Measurements from ENCODE around the gene C6orf89.

Gene C6orf89, protein sequence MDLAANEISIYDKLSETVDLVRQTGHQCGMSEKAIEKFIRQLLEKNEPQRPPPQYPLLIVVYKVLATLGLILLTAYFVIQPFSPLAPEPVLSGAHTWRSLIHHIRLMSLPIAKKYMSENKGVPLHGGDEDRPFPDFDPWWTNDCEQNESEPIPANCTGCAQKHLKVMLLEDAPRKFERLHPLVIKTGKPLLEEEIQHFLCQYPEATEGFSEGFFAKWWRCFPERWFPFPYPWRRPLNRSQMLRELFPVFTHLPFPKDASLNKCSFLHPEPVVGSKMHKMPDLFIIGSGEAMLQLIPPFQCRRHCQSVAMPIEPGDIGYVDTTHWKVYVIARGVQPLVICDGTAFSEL

GRCh38 chr6:36885461-36886401 lies at the start of gene C6orf89:
TSS of gene C6orf89 (plus strand) at chr6:36885952. CDS start at chr6:36899445, 13,493 bp downstream.
- peaks cover 6% of the 10 kb centered on the region for H3K36me3 ChIP-seq (ENCODE audit: control insufficient read depth, insufficient read depth, low read length, severe bottlenecking)
- H3K4me3 ChIP-seq (ENCODE audit: low read length): peak within 1 kb of the TSS; percentile 99
- peak; percentile 99 for DNase-seq (ENCODE audit: low read depth)
- H3K27me3 ChIP-seq (replicated peaks; ENCODE audit: control insufficient read depth, insufficient read depth, low read length): no peaks in the 10 kb centered on the region
- peaks cover 12% of the 10 kb centered on the region for H3K4me1 ChIP-seq (ENCODE audit: control insufficient read depth, insufficient read depth, low read length)
- peak within 1 kb of the TSS; percentile 97 for H3K9ac ChIP-seq (ENCODE audit: low read length)
- no peaks in the 10 kb centered on the region for H3K9me3 ChIP-seq (ENCODE audit: control insufficient read depth, low read length)

DNA sequence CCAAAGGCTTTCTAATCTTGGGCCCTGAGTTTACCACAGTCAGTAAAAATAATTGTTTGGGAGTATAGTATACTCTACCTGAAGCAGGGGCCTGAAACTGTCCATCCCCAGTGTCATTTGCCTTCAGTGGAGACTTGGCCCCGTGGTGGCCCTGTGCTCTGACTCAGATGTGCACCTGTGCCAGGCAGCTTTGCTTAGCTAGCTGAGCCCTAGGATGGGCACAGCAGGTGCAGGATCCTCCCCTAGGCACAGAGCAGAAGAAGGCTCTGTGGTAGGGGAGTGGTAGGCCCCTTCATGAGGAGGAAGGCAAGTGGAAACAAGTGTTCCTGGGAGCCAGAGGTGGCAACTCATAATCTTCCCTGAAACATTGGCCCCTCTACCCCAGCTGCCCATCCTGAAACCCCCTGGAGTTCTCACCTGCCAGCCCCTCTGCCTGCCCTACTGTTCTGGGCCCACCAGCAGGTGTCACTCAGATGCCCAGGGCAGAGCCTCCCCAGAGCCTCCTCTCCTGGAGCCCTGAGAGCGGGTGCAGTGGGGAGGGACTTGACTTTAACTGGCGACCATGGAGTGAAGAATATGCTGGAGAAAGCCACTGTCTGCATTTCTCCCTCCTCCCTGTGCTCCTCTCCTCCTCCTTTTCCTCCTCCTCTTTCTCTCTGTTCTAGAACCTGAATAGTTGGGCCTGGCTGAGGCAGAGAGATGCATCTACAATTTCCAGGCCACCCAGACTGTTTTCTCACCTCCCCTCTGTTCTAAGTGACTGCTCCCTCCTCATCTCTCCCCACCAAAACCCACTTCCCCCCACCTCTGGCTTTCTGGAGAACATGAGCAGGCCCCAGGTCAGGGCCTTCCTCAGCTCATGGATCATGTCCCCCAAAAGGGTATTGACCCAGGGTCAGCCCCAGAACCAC lies 49.4 kb upstream of the C6orf89 start:
- Histone ChIP-seq H3K27me3 (replicated peaks; ENCODE audit: control insufficient read depth, insufficient read depth, low read length) (peaks cover 17% of the 10 kb centered on the region), H3K36me3 (ENCODE audit: control insufficient read depth, insufficient read depth, low read length, severe bottlenecking) (no peaks in the 10 kb centered on the region), H3K4me3 (ENCODE audit: low read length) (no peak overlapping the region), H3K9me3 (ENCODE audit: control insufficient read depth, low read length) (no peaks in the 10 kb centered on the region), H3K4me1 (ENCODE audit: control insufficient read depth, insufficient read depth, low read length) (peaks cover 12% of the 10 kb centered on the region), H3K9ac (ENCODE audit: low read length) (no peak overlapping the region)
- no peak for DNase-seq (ENCODE audit: low read depth)

GRCh38 chr6:36837022-36837339 lies 48.8 kb upstream of the C6orf89 start:
- DNase-seq (ENCODE audit: low read depth): no peak
- Histone ChIP-seq H3K4me1 (ENCODE audit: control insufficient read depth, insufficient read depth, low read length) (peaks cover 12% of the 10 kb centered on the region), H3K9me3 (ENCODE audit: control insufficient read depth, low read length) (no peaks in the 10 kb centered on the region), H3K27me3 (replicated peaks; ENCODE audit: control insufficient read depth, insufficient read depth, low read length) (peaks cover 17% of the 10 kb centered on the region), H3K4me3 (ENCODE audit: low read length) (no peak overlapping the region), H3K36me3 (ENCODE audit: control insufficient read depth, insufficient read depth, low read length, severe bottlenecking) (no peaks in the 10 kb centered on the region), H3K9ac (ENCODE audit: low read length) (no peak overlapping the region)

DNA sequence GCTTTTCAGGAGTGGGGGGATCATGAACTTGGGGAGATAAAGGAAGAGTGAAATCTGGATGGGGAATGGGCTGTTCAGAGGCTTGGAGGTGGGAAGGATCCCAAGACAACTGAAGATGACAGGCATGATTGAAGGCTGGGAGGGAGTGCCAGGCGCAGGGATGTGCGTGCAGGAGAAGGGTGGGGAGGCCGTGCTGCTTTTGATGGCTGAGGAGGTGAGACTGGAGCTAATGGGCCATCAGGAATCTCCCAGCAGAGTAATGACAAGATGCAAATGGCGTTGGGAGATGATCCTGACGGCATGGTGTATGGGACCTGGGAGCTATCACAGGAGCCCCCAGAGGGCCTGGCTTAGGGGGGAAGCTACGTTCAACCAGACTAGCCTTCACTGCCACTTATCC lies 48.1 kb upstream of the C6orf89 start:
- H3K9ac ChIP-seq (ENCODE audit: low read length): no peak overlapping the region
- peaks cover 12% of the 10 kb centered on the region for H3K4me1 ChIP-seq (ENCODE audit: control insufficient read depth, insufficient read depth, low read length)
- peaks cover 17% of the 10 kb centered on the region for H3K27me3 ChIP-seq (replicated peaks; ENCODE audit: control insufficient read depth, insufficient read depth, low read length)
- no peak for DNase-seq (ENCODE audit: low read depth)
- no peak overlapping the region for H3K4me3 ChIP-seq (ENCODE audit: low read length)
- H3K36me3 ChIP-seq (ENCODE audit: control insufficient read depth, insufficient read depth, low read length, severe bottlenecking): no peaks in the 10 kb centered on the region
- no peaks in the 10 kb centered on the region for H3K9me3 ChIP-seq (ENCODE audit: control insufficient read depth, low read length)

DNA sequence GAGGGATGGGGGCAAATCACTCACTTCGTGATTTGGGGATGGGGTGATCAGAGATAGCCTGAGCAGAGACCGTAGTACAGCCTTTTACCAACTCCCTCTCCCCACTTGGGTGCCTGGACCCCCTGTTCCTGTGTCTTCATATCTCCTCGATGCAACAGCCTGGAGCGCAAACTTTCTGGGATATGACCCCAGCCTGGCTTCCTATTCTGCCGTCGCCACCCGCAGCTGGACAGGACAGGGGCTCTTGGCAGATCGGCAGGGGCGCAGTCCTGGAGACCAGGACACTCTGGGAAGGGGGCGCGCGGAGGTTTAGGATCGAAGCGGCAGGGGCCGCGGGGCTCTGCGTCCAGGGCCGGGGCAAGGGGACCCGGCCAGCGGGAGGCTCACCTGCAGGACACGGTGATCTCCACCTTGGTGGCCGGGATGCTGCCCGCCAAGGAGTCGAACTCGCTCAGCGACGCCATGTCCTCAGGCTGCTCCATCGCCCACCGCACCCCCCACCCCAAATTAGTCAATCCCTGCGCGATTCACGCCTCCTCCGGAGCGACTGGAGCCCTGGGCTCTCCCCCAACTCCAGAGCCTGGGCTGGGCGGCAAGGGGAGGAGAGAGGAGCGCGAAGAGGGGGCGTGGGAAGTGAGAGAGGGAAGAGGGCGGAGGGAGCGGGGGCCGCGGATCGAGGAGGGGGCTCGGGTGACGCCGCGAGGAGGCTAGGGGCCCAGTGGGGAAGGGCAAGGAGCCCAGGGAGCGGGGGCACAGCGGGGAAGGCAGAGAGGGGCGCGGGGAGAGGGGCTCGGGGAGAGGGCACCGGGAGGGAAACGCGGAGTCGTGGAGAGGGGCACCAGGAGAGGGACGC lies 46.6 kb upstream of the C6orf89 start, which contains the start of gene CPNE5:
Gene CPNE5 (minus strand): TSS at position 549 of the 853 bp plus-strand sequence. CDS start 67 bp downstream, at position 482.
- Histone ChIP-seq H3K4me1 (ENCODE audit: control insufficient read depth, insufficient read depth, low read length) (peaks cover 12% of the 10 kb centered on the region), H3K4me3 (ENCODE audit: low read length) (peak within 1 kb of the TSS; percentile 59), H3K9ac (ENCODE audit: low read length) (no peak within 1 kb of the TSS), H3K27me3 (replicated peaks; ENCODE audit: control insufficient read depth, insufficient read depth, low read length) (peaks cover 11% of the 10 kb centered on the region), H3K36me3 (ENCODE audit: control insufficient read depth, insufficient read depth, low read length, severe bottlenecking) (no peaks in the 10 kb centered on the region), H3K9me3 (ENCODE audit: control insufficient read depth, low read length) (no peaks in the 10 kb centered on the region)
- DNase-seq (ENCODE audit: low read depth): peak; percentile 38

GRCh38 chr6:36839749-36840431 lies 45.9 kb upstream of the C6orf89 start:
- Histone ChIP-seq H3K4me3 (ENCODE audit: low read length) (peak overlapping the region; percentile 59), H3K9ac (ENCODE audit: low read length) (no peak overlapping the region), H3K9me3 (ENCODE audit: control insufficient read depth, low read length) (no peaks in the 10 kb centered on the region), H3K36me3 (ENCODE audit: control insufficient read depth, insufficient read depth, low read length, severe bottlenecking) (no peaks in the 10 kb centered on the region), H3K4me1 (ENCODE audit: control insufficient read depth, insufficient read depth, low read length) (peaks cover 12% of the 10 kb centered on the region), H3K27me3 (replicated peaks; ENCODE audit: control insufficient read depth, insufficient read depth, low read length) (peaks cover 18% of the 10 kb centered on the region)
- peak; percentile 68 for DNase-seq (ENCODE audit: low read depth)

DNA sequence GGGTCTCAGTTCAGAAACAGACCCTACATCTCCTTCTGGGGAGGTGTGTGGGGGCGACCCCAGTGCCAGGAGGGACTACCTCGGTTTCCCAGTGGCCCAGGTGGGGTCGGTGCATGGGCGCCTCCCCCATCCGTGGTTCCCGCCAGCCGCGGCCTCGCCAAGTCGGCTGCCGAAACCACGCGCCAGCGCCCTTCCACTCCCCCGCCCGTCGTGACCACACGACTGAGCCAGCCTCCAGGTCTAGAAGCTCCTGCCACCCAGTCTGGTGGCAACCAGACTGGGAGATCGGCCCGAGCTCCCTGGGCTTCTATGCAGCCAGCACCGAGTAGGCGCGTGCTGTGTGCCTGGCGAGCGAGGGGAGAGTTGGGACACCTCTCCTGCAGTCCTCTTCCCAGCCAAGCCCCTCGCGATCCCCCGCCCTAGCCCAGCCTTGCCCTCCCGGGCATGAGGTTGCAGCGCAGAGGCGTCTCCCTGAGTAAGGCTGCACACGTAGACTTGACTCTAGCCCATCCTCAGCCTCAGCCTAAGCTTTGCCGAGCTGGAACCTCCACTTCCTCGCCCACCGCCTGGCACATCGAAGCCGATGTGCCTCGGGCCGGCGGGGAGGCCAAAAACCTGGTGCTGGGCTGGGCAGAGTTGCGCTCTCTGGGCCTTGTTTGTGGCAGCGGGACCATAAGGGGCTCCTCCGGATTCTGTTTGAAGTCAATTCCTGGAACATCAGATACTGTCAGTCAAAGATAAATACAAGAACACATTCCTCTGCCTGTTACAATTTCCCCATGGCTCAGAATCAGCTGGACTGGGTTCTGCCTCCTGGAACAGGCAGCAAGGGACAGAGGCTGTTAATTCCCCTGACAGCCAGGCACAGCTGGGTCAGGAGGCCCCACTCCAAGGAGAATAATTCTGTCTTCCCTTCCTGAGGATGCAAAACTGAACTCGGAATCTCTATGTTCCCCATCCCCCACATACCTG lies 45.0 kb upstream of the C6orf89 start:
- H3K4me1 ChIP-seq (ENCODE audit: control insufficient read depth, insufficient read depth, low read length): peaks cover 12% of the 10 kb centered on the region
- no peak for DNase-seq (ENCODE audit: low read depth)
- H3K27me3 ChIP-seq (replicated peaks; ENCODE audit: control insufficient read depth, insufficient read depth, low read length): peaks cover 25% of the 10 kb centered on the region
- no peak overlapping the region for H3K9ac ChIP-seq (ENCODE audit: low read length)
- H3K36me3 ChIP-seq (ENCODE audit: control insufficient read depth, insufficient read depth, low read length, severe bottlenecking): no peaks in the 10 kb centered on the region
- no peaks in the 10 kb centered on the region for H3K9me3 ChIP-seq (ENCODE audit: control insufficient read depth, low read length)
- H3K4me3 ChIP-seq (ENCODE audit: low read length): peak overlapping the region; percentile 59

DNA sequence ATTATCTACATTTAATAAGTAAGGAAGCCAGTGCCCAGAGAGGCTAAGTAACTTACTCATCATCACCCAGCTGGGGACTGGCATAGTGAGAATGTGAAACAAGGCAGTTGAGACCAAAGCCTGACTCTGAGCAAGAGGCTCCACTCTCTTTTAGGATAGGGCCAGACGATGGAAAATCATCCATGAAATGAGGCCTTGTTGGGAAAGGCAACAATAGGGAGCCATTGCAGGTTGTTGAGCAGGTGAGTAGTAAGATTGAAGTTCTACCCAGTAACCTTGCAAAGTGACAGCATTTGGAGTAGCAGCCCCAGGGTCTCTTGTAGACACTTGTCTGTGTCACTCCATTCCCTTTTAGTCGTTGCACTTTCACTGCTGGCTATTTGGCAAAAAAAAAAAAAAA lies 44.0 kb upstream of the C6orf89 start:
- Histone ChIP-seq H3K27me3 (replicated peaks; ENCODE audit: control insufficient read depth, insufficient read depth, low read length) (peaks cover 27% of the 10 kb centered on the region), H3K36me3 (ENCODE audit: control insufficient read depth, insufficient read depth, low read length, severe bottlenecking) (no peaks in the 10 kb centered on the region), H3K9me3 (ENCODE audit: control insufficient read depth, low read length) (no peaks in the 10 kb centered on the region), H3K4me1 (ENCODE audit: control insufficient read depth, insufficient read depth, low read length) (peaks cover 12% of the 10 kb centered on the region), H3K9ac (ENCODE audit: low read length) (no peak overlapping the region), H3K4me3 (ENCODE audit: low read length) (no peak overlapping the region)
- DNase-seq (ENCODE audit: low read depth): no peak

GRCh38 chr6:36843170-36843569 lies 42.6 kb upstream of the C6orf89 start:
- Histone ChIP-seq H3K36me3 (ENCODE audit: control insufficient read depth, insufficient read depth, low read length, severe bottlenecking) (no peaks in the 10 kb centered on the region), H3K9me3 (ENCODE audit: control insufficient read depth, low read length) (no peaks in the 10 kb centered on the region), H3K27me3 (replicated peaks; ENCODE audit: control insufficient read depth, insufficient read depth, low read length) (peaks cover 27% of the 10 kb centered on the region), H3K9ac (ENCODE audit: low read length) (no peak overlapping the region), H3K4me3 (ENCODE audit: low read length) (no peak overlapping the region), H3K4me1 (ENCODE audit: control insufficient read depth, insufficient read depth, low read length) (peaks cover 12% of the 10 kb centered on the region)
- no peak for DNase-seq (ENCODE audit: low read depth)

Data from adipocyte (in vitro differentiated cells).